Keratinocyte (primary cell): Measurements from ENCODE around the gene RRBP1. TPM values are rescaled to one million over a fixed set of nuclear protein-coding genes. Genes with fewer than 3 reads are reported as not detected.

Experiments
- DNase-seq: peaks from one replicate; pipeline ENCODE4 v3.0.0-alpha.2; 2011; ENCODE audit warnings: low read depth, missing footprints, low spot score
- FAIRE-seq: peaks from 2 replicates; lab custom pipeline; 2011; peaks lifted over from hg19 to GRCh38; lab: Jason Lieb, UNC
- H2AFZ ChIP-seq: 2 replicates; pipeline ENCODE4 v1.6.0; 2012; ENCODE audit warnings: low read length, control low read depth, inconsistent platforms; ENCODE audit not compliant: control insufficient read depth
- H3K27ac ChIP-seq: 2 replicates; pipeline ENCODE4 v1.5.1; 2011; ENCODE audit warnings: low read length; ENCODE audit not compliant: control insufficient read depth, insufficient read depth
- H3K27me3 ChIP-seq: 3 replicates; pipeline ENCODE4 v1.6.0; 2011; ENCODE audit warnings: low read length; ENCODE audit not compliant: control insufficient read depth, insufficient read depth; ENCODE audit errors: extremely low read depth
- H3K36me3 ChIP-seq, 2 experiments: 2 replicates in 1 of 2; 3 replicates in 1 of 2; pipeline ENCODE4 v1.5.1; 2011; ENCODE audit warnings: low read length in 2 of 2, mild to moderate bottlenecking in 1 of 2; ENCODE audit not compliant: control insufficient read depth in 2 of 2, insufficient read depth in 2 of 2; ENCODE audit errors: extremely low read depth in 1 of 2
- H3K4me1 ChIP-seq: 3 replicates; pipeline ENCODE4 v1.5.1; 2011; ENCODE audit warnings: low read length; ENCODE audit not compliant: control insufficient read depth, insufficient read depth; ENCODE audit errors: extremely low read depth
- H3K4me2 ChIP-seq: 3 replicates; pipeline ENCODE4 v1.6.0; 2011; ENCODE audit warnings: low read depth, low read length; ENCODE audit not compliant: control insufficient read depth, insufficient read depth; ENCODE audit errors: extremely low read depth
- H3K4me3 ChIP-seq, 3 experiments: fragments of 200-600 bp in 1 of 3; sonication (generic) in 1 of 3; 2 replicates in 2 of 3; 3 replicates in 1 of 3; pipeline ENCODE4 v1.5.1; 2011 to 2016; ENCODE audit warnings: low read length in 3 of 3, mild to moderate bottlenecking in 3 of 3, control low read depth in 2 of 3, inconsistent platforms in 1 of 3, low read depth in 1 of 3, mixed read lengths in 1 of 3, mixed run types in 1 of 3, moderate library complexity in 1 of 3; ENCODE audit not compliant: control insufficient read depth in 2 of 3, insufficient read depth in 2 of 3; ENCODE audit errors: extremely low read depth in 1 of 3
- H3K79me2 ChIP-seq: 2 replicates; pipeline ENCODE4 v1.6.0; 2012; ENCODE audit warnings: low read length; ENCODE audit not compliant: control insufficient read depth, insufficient read depth
- H3K9ac ChIP-seq: 3 replicates; pipeline ENCODE4 v1.6.0; 2011; ENCODE audit warnings: low read length; ENCODE audit not compliant: control insufficient read depth, insufficient read depth; ENCODE audit errors: extremely low read depth
- H3K9me1 ChIP-seq: 3 replicates; pipeline ENCODE4 v1.6.0; 2011; ENCODE audit warnings: low read length; ENCODE audit not compliant: control insufficient read depth, insufficient read depth; ENCODE audit errors: extremely low read depth
- H3K9me3 ChIP-seq: 2 replicates; pipeline ENCODE4 v1.5.1; 2012; ENCODE audit warnings: low read depth, low read length; ENCODE audit not compliant: control insufficient read depth
- H4K20me1 ChIP-seq: 3 replicates; pipeline ENCODE4 v1.6.0; 2011; ENCODE audit warnings: low read length; ENCODE audit not compliant: control insufficient read depth, insufficient read depth; ENCODE audit errors: extremely low read depth
- EZH2 ChIP-seq: IDR thresholded peaks from one replicate; pipeline ENCODE4 v1.6.1; 2012; ENCODE audit warnings: inconsistent platforms, mild to moderate bottlenecking, low read length, moderate library complexity
- dilution Hi-C: fragments of 300-500 bp; cut with MboI; formaldehyde crosslinking; loops from one replicate; pipeline ENCODE4 v1.7.0; 2020; ENCODE audit warnings: low sequenced_read_pairs; ENCODE audit not compliant: extremely low pct_ligation_motif_present
- polyA plus RNA-seq, 5 experiments: library from polyadenylated mRNA; depleted of rRNA in 3 of 5; stranded (reverse) in 3 of 5; stranded (forward) in 1 of 5; unstranded in 1 of 5; fragments of >200 nt; gene quantifications; 1 replicate in 1 of 5; 2 replicates in 3 of 5; 3 replicates in 1 of 5; pipeline versions ENCODE4 v1.2.1 to v1.2.3, GENCODE V29; 2011 to 2012; ENCODE audit warnings: missing spikeins in 2 of 5, low read depth in 1 of 5, low replicate concordance in 1 of 5
- TF ChIP-seq, protein P1 (sequence below), 3 experiments: IDR thresholded peaks in 1 of 3; conservative IDR thresholded peaks in 1 of 3; optimal IDR thresholded peaks in 1 of 3; 2 replicates in 2 of 3; 3 replicates in 1 of 3; pipeline versions ENCODE3 to v1.5.1; 2011; ENCODE audit warnings: low read length in 3 of 3, mild to moderate bottlenecking in 3 of 3, moderate library complexity in 2 of 3, control low read depth in 1 of 3, inconsistent platforms in 1 of 3; ENCODE audit not compliant: insufficient read depth in 2 of 3; ENCODE audit errors: extremely low read depth in 1 of 3

The RRBP1 gene
- polyA plus RNA-seq, 1 donor (not counting 4 experiments of a cell fraction or from before 2014, with no cell fraction given), result 43.9 TPM

DNA sequence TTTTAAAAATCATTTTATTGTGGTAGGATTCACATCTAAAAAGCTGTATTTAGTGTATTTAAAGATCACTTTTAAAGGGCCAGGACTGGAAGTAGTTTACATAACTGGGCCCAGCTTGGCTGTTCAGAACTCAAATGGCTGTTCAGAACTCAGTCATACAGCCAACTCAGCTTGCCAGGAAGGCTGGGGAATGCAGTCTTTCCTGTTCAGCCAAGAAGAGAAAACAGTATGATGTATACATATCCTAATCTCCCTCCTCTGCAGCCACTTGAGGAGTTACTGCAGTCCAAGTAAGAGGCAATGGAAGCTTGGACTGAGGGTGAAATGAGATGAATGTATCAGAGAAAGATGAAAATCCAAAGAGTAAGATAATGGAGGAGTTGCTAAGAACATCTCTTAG lies 87.6 kb downstream of the RRBP1 start:
- dilution Hi-C loops, result loop anchor here (5.0 kb wide), 1 partner anchor 52 kb away; no protein-coding TSS in a partner anchor
- peaks cover 100% of the 10 kb centered on the region for H3K79me2 ChIP-seq
- peaks cover 8% of the 10 kb centered on the region for H3K9me1 ChIP-seq
- peaks cover 22% of the 10 kb centered on the region for H3K4me1 ChIP-seq
- H3K4me2 ChIP-seq, result peak overlapping the region; percentile 36
- H3K27ac ChIP-seq, result no peak overlapping the region
- H3K4me3 ChIP-seq, result no peak overlapping the region
- FAIRE-seq, result peak; percentile 75
- H3K9ac ChIP-seq, result no peak overlapping the region
- no peak for DNase-seq
- no peaks in the 10 kb centered on the region for H3K9me3 ChIP-seq
- H2AFZ ChIP-seq, result no peak overlapping the region
- H4K20me1 ChIP-seq, result peaks cover 38% of the 10 kb centered on the region
- no peak for TF ChIP-seq EZH2
- TF ChIP-seq, protein P1, sequence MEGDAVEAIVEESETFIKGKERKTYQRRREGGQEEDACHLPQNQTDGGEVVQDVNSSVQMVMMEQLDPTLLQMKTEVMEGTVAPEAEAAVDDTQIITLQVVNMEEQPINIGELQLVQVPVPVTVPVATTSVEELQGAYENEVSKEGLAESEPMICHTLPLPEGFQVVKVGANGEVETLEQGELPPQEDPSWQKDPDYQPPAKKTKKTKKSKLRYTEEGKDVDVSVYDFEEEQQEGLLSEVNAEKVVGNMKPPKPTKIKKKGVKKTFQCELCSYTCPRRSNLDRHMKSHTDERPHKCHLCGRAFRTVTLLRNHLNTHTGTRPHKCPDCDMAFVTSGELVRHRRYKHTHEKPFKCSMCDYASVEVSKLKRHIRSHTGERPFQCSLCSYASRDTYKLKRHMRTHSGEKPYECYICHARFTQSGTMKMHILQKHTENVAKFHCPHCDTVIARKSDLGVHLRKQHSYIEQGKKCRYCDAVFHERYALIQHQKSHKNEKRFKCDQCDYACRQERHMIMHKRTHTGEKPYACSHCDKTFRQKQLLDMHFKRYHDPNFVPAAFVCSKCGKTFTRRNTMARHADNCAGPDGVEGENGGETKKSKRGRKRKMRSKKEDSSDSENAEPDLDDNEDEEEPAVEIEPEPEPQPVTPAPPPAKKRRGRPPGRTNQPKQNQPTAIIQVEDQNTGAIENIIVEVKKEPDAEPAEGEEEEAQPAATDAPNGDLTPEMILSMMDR (optimal IDR thresholded peaks at IDR 0.05 in 1 of 3, IDR thresholded peaks at IDR 0.05 in 1 of 3, conservative IDR thresholded peaks at IDR 0.05 in 1 of 3; ENCODE audit: extremely low read depth in 1 of 3, insufficient read depth in 2 of 3, low read length in 3 of 3), result no peak
- H3K27me3 ChIP-seq, result no peaks in the 10 kb centered on the region
- peaks cover 0 to 4% of the 10 kb centered on the region in 2 experiments for H3K36me3 ChIP-seq

DNA sequence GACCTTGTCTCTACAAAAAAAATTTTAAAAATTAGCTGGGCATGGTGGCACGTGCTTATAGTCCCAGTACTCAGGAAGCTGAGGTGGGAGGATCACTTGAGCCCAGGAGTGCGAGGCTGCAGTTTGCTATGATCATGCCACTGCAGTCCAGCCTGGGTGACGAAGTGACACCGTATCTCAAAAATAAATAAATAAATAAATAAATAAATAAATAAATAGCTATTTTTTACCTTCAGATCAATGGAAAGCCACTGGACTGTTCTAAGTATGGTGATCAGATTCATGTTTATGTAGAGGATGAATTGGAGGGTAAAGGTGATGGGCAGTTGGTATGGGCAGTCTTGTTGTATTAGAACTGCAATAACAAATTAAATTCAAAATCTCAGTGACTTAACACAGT lies 88.1 kb downstream of the RRBP1 start:
- Histone ChIP-seq H3K4me1 (peaks cover 22% of the 10 kb centered on the region), H3K9me3 (no peaks in the 10 kb centered on the region), H3K4me3 (no peak overlapping the region), H3K4me2 (peak overlapping the region; percentile 36), H3K27ac (no peak overlapping the region), H3K36me3 (peaks cover 0 to 2% of the 10 kb centered on the region in 2 experiments), H3K27me3 (no peaks in the 10 kb centered on the region), H2AFZ (no peak overlapping the region), H3K9ac (no peak overlapping the region), H4K20me1 (peaks cover 34% of the 10 kb centered on the region), H3K9me1 (peaks cover 8% of the 10 kb centered on the region), H3K79me2 (peaks cover 100% of the 10 kb centered on the region)
- no peak for DNase-seq
- no peak for FAIRE-seq
- TF ChIP-seq EZH2, result no peak
- TF ChIP-seq, protein P1 (optimal IDR thresholded peaks at IDR 0.05 in 1 of 3, IDR thresholded peaks at IDR 0.05 in 1 of 3, conservative IDR thresholded peaks at IDR 0.05 in 1 of 3; ENCODE audit: extremely low read depth in 1 of 3, insufficient read depth in 2 of 3, low read length in 3 of 3), result no peak
- dilution Hi-C loops, result loop anchor here (5.0 kb wide), 1 partner anchor 52 kb away; no protein-coding TSS in a partner anchor
